ENCODE measurements around the gene SYPL2. TPM values are rescaled to one million over a fixed set of nuclear protein-coding genes. Genes with fewer than 3 reads are reported as not detected.

Gene SYPL2
- total and polyA plus RNA-seq, 2 donors (not counting 1 experiment from before 2014, with no cell fraction given): 1.7 to 1.8 TPM

DNA sequence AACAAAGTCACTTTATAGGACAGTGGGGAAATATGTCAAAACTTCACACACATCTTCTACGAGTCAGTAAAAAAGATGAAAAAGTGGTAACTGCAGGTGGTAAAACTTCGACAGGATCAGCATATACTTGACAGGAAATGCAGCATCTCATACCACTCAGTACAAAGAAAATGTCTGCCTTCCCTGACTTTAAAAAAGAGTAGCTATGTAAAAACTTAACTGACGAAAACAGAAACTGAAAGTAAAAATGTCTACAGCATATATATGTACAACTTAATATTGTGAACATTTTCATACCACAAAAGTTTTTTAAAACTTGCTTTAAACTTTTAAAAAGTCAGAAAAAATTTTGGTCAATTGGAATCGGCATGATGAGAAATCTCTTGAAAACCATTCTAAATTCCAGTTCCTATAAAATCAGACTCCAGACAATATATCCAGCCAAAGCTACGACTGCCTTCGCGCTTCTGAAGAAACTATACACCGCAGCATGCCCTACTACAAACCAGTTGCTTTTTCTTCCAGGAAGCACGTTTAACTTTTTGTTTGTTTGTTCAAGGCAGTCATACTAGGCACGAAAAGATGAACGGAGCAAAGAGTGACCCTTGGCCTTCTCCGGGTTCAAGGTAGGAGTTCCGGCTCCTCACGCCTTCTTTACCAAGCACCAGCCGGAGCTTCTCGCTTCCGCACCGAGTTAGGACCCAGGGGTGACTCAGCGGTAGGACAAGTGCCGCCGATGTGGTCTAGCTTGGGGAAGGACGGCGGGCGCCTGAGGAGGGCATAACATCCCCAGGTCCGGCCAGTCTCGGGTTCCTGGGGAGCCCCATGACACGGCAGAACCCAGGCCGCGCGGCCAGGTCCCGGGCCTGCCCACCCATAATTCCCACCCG is 40.7 kb upstream of the SYPL2 start:
- H3K9me3 ChIP-seq (ENCODE audit: control insufficient read depth, insufficient read depth, low read depth, low read length): no peaks in the 10 kb centered on the region
- H2AFZ ChIP-seq (ENCODE audit: low read length): no peak overlapping the region
- peak overlapping the region; percentile 93 for H3K27ac ChIP-seq (ENCODE audit: insufficient read depth, low read length)
- no peaks in the 10 kb centered on the region for H4K20me1 ChIP-seq (ENCODE audit: control insufficient read depth, extremely low read depth, insufficient read depth, low read length)
- H3K36me3 ChIP-seq (ENCODE audit: control insufficient read depth, insufficient read depth, low read length): peaks cover 5% of the 10 kb centered on the region
- peak overlapping the region; percentile 89 for H3K9ac ChIP-seq (ENCODE audit: insufficient read depth, low read length)
- H3K4me3 ChIP-seq (replicated peaks in 1 of 4; ENCODE audit: control extremely low read depth in 1 of 4, insufficient read depth in 1 of 4, low read depth in 3 of 4, low read length in 4 of 4): peak overlapping the region; percentile 74 to 93 (median 89)
- peak overlapping the region; percentile 95 for H3K4me2 ChIP-seq (ENCODE audit: extremely low read depth, insufficient read depth, low read length)
- peak; percentile 50 to 54 for DNase-seq (ENCODE audit: low read depth in 2 of 2)
- H3K4me1 ChIP-seq (ENCODE audit: control insufficient read depth, extremely low read depth, insufficient read depth, low read length): peaks cover 3% of the 10 kb centered on the region
- no peaks in the 10 kb centered on the region for H3K27me3 ChIP-seq (ENCODE audit: control insufficient read depth, insufficient read depth, low read length)
- no peak for TF ChIP-seq EZH2 (IDR thresholded peaks at IDR 0.05; ENCODE audit: low read length, missing control alignments)
- TF ChIP-seq, protein P1, sequence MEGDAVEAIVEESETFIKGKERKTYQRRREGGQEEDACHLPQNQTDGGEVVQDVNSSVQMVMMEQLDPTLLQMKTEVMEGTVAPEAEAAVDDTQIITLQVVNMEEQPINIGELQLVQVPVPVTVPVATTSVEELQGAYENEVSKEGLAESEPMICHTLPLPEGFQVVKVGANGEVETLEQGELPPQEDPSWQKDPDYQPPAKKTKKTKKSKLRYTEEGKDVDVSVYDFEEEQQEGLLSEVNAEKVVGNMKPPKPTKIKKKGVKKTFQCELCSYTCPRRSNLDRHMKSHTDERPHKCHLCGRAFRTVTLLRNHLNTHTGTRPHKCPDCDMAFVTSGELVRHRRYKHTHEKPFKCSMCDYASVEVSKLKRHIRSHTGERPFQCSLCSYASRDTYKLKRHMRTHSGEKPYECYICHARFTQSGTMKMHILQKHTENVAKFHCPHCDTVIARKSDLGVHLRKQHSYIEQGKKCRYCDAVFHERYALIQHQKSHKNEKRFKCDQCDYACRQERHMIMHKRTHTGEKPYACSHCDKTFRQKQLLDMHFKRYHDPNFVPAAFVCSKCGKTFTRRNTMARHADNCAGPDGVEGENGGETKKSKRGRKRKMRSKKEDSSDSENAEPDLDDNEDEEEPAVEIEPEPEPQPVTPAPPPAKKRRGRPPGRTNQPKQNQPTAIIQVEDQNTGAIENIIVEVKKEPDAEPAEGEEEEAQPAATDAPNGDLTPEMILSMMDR (conservative IDR thresholded peaks at IDR 0.05 in 1 of 2, IDR thresholded peaks at IDR 0.05 in 1 of 2; ENCODE audit: low read depth in 1 of 2, low read length in 2 of 2): no peak
- H3K79me2 ChIP-seq (ENCODE audit: control insufficient read depth, insufficient read depth, low read length): peaks cover 49% of the 10 kb centered on the region

DNA sequence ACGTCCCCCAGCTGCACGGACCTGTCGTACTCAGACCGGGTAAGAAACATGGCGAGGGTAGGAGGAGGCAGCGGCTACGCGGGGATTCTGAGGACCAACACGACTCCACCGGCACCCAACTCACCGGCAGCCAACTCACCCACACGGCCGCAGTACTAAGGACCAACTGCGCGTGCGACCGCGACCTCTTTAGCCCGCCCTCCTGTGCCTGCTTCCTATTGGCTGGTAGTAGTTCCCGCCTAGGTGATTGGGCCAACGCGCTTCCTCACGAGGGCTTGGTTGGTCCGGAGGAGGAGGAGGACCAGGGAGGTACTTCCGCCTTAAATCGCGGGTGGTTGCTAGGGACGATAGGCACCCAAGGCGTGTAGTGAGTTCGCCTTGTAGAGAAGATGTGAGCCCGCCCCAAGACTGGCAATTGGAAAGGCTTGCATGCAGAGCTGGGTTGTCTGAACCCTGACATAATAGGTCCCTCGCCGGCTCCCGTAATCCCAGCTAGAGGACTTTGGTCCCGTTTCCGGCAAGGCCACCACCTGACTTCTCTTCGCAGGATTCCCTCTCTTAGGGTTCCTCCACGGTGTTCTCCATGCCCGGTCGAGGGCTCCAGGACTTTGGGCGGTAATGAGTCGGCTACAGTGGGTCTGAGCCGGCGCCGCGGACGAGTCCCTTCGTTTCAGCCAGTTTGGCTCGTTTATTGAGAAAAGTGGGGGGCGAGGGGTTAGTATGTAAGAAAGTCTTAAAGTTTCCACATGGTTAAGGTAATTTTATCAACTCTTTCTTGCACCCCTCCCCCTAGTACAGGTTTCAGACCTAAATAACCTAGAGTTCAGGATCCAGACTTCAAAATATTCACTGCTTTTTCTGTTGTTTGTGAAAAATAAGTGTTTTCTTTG is 39.8 kb upstream of the SYPL2 start, which contains the start of gene PSMA5:
Gene PSMA5, minus strand, starts transcription at position 168 of the 890 bp plus-strand sequence. Its CDS starts 118 bp downstream, at position 50.
- peak within 1 kb of the TSS; percentile 27 for H2AFZ ChIP-seq (ENCODE audit: low read length)
- H3K27ac ChIP-seq (ENCODE audit: insufficient read depth, low read length): peak within 1 kb of the TSS; percentile 93
- H4K20me1 ChIP-seq (ENCODE audit: control insufficient read depth, extremely low read depth, insufficient read depth, low read length): no peaks in the 10 kb centered on the region
- peak within 1 kb of the TSS; percentile 89 for H3K9ac ChIP-seq (ENCODE audit: insufficient read depth, low read length)
- DNase-seq (ENCODE audit: low read depth in 2 of 2): peak; percentile 99 to 100
- H3K27me3 ChIP-seq (ENCODE audit: control insufficient read depth, insufficient read depth, low read length): no peaks in the 10 kb centered on the region
- peaks cover 46% of the 10 kb centered on the region for H3K79me2 ChIP-seq (ENCODE audit: control insufficient read depth, insufficient read depth, low read length)
- H3K4me2 ChIP-seq (ENCODE audit: extremely low read depth, insufficient read depth, low read length): peak within 1 kb of the TSS; percentile 95
- H3K36me3 ChIP-seq (ENCODE audit: control insufficient read depth, insufficient read depth, low read length): no peaks in the 10 kb centered on the region
- H3K4me1 ChIP-seq (ENCODE audit: control insufficient read depth, extremely low read depth, insufficient read depth, low read length): peaks cover 3% of the 10 kb centered on the region
- no peaks in the 10 kb centered on the region for H3K9me3 ChIP-seq (ENCODE audit: control insufficient read depth, insufficient read depth, low read depth, low read length)
- H3K4me3 ChIP-seq (replicated peaks in 1 of 4; ENCODE audit: control extremely low read depth in 1 of 4, insufficient read depth in 1 of 4, low read depth in 3 of 4, low read length in 4 of 4): peak within 1 kb of the TSS; percentile 74 to 93 (median 89)
- TF ChIP-seq, protein P1 (conservative IDR thresholded peaks at IDR 0.05 in 1 of 2, IDR thresholded peaks at IDR 0.05 in 1 of 2; ENCODE audit: low read depth in 1 of 2, low read length in 2 of 2): no peak
- TF ChIP-seq EZH2 (IDR thresholded peaks at IDR 0.05; ENCODE audit: low read length, missing control alignments): no peak

DNA sequence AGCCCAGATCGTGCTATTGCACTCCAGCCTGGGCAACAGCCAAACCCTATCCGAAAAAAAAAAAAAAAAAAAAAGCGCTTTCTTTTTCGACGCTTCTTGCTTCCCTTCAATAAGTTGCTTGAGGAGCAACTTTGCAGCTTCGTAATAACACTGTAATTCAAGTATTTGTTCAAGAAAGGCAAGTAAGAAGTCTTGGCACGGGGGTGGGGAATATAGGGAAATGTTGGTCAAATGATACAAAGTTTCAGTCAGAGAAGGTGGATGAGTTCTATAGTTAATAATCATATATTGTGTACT is 39.2 kb upstream of the SYPL2 start:
- no peaks in the 10 kb centered on the region for H3K36me3 ChIP-seq (ENCODE audit: control insufficient read depth, insufficient read depth, low read length)
- peak overlapping the region; percentile 16 for H3K9ac ChIP-seq (ENCODE audit: insufficient read depth, low read length)
- H3K9me3 ChIP-seq (ENCODE audit: control insufficient read depth, insufficient read depth, low read depth, low read length): no peaks in the 10 kb centered on the region
- no peak for DNase-seq (ENCODE audit: low read depth in 2 of 2)
- no peaks in the 10 kb centered on the region for H3K27me3 ChIP-seq (ENCODE audit: control insufficient read depth, insufficient read depth, low read length)
- H3K4me1 ChIP-seq (ENCODE audit: control insufficient read depth, extremely low read depth, insufficient read depth, low read length): peaks cover 4% of the 10 kb centered on the region
- H3K4me3 ChIP-seq (replicated peaks in 1 of 4; ENCODE audit: control extremely low read depth in 1 of 4, insufficient read depth in 1 of 4, low read depth in 3 of 4, low read length in 4 of 4): peak overlapping the region; percentile 74 to 93 (median 89)
- H4K20me1 ChIP-seq (ENCODE audit: control insufficient read depth, extremely low read depth, insufficient read depth, low read length): no peaks in the 10 kb centered on the region
- TF ChIP-seq EZH2 (IDR thresholded peaks at IDR 0.05; ENCODE audit: low read length, missing control alignments): no peak
- TF ChIP-seq, protein P1 (conservative IDR thresholded peaks at IDR 0.05 in 1 of 2, IDR thresholded peaks at IDR 0.05 in 1 of 2; ENCODE audit: low read depth in 1 of 2, low read length in 2 of 2): no peak
- peaks cover 40% of the 10 kb centered on the region for H3K79me2 ChIP-seq (ENCODE audit: control insufficient read depth, insufficient read depth, low read length)
- peak overlapping the region; percentile 2 for H2AFZ ChIP-seq (ENCODE audit: low read length)
- peak overlapping the region; percentile 93 for H3K27ac ChIP-seq (ENCODE audit: insufficient read depth, low read length)
- peak overlapping the region; percentile 61 for H3K4me2 ChIP-seq (ENCODE audit: extremely low read depth, insufficient read depth, low read length)
